T-helper 17 cell (primary cell): ENCODE measurements around the gene KAZN. TPM values are rescaled to one million over a fixed set of nuclear protein-coding genes. Genes with fewer than 3 reads are reported as not detected.

Source experiments
- ATAC-seq: fragments of 150-1000 bp; cut with Tn5 transposase; 2 replicates; pipeline ENCODE4 v1.10.0; 2021; ENCODE audit warnings: mild to moderate bottlenecking, moderate library complexity
- DNase-seq, 3 donors: peaks; one replicate each; pipeline versions ENCODE4 v3.0.0 to v3.0.0-alpha.2; 2020 to 2021
- H3K9me3 ChIP-seq: one replicate; pipeline ENCODE4 v1.7.0; 2013; ENCODE audit warnings: low read length, mild to moderate bottlenecking; ENCODE audit not compliant: control insufficient read depth, poor library complexity, severe bottlenecking
- H3K27ac Mint-ChIP-seq: one replicate; pipeline ENCODE4 v1.8.0; 2022; ENCODE audit warnings: mild to moderate bottlenecking, moderate library complexity, mixed read lengths
- H3K27me3 Mint-ChIP-seq: one replicate; pipeline ENCODE4 v1.8.0; 2022; ENCODE audit warnings: mixed read lengths
- H3K36me3 Mint-ChIP-seq: one replicate; pipeline ENCODE4 v1.8.0; 2022; ENCODE audit warnings: low read depth, mixed read lengths
- H3K4me1 Mint-ChIP-seq: one replicate; pipeline ENCODE4 v1.8.0; 2022; ENCODE audit warnings: mild to moderate bottlenecking, mixed read lengths
- H3K4me3 Mint-ChIP-seq: one replicate; pipeline ENCODE4 v1.8.0; 2022; ENCODE audit warnings: mild to moderate bottlenecking, moderate library complexity, mixed read lengths
- total RNA-seq, 4 donors: library from RNA in 2 of 4; stranded (reverse) in 2 of 4; gene quantifications; one replicate each; pipeline ENCODE4 v1.2.3 and lab custom pipeline; 2022 to 2026

Gene KAZN
- total RNA-seq, 2 donors from 2014 or later: 0.10 to 0.62 TPM

GRCh38 chr1:14997646-14998276 is 399.3 kb downstream of the KAZN start:
- H3K27ac Mint-ChIP-seq: no peak overlapping the region
- H3K4me3 Mint-ChIP-seq: no peak overlapping the region
- no peaks in the 10 kb centered on the region for H3K36me3 Mint-ChIP-seq
- H3K4me1 Mint-ChIP-seq: peaks cover 3% of the 10 kb centered on the region
- H3K9me3 ChIP-seq: no peaks in the 10 kb centered on the region
- DNase-seq (no peak), ATAC-seq (no peak)
- H3K27me3 Mint-ChIP-seq: peaks cover 7% of the 10 kb centered on the region

- no peaks in the 10 kb centered on the region for H3K9me3 ChIP-seq
- H3K36me3 Mint-ChIP-seq: no peaks in the 10 kb centered on the region
- DNase-seq (no peak), ATAC-seq (no peak)
- H3K4me1 Mint-ChIP-seq: peaks cover 3% of the 10 kb centered on the region
- peaks cover 7% of the 10 kb centered on the region for H3K27me3 Mint-ChIP-seq
- no peak overlapping the region for H3K27ac Mint-ChIP-seq
- H3K4me3 Mint-ChIP-seq: no peak overlapping the region
Measured at GRCh38 chr1:14999441-14999840, 401.0 kb downstream of the KAZN start.

GRCh38 chr1:15000030-15000429 is 401.5 kb downstream of the KAZN start:
- DNase-seq: no peak
- no peaks in the 10 kb centered on the region for H3K36me3 Mint-ChIP-seq
- H3K27ac Mint-ChIP-seq: no peak overlapping the region
- no peak for ATAC-seq
- no peak overlapping the region for H3K4me3 Mint-ChIP-seq
- H3K9me3 ChIP-seq: no peaks in the 10 kb centered on the region
- H3K4me1 Mint-ChIP-seq: peaks cover 3% of the 10 kb centered on the region
- peaks cover 7% of the 10 kb centered on the region for H3K27me3 Mint-ChIP-seq

- H3K36me3 Mint-ChIP-seq: no peaks in the 10 kb centered on the region
- ATAC-seq (no peak), DNase-seq (no peak)
- H3K4me1 Mint-ChIP-seq: peaks cover 3% of the 10 kb centered on the region
- no peak overlapping the region for H3K4me3 Mint-ChIP-seq
- H3K9me3 ChIP-seq: no peaks in the 10 kb centered on the region
- H3K27ac Mint-ChIP-seq: no peak overlapping the region
- H3K27me3 Mint-ChIP-seq: peaks cover 7% of the 10 kb centered on the region
Measured at GRCh38 chr1:15000671-15001070, 402.2 kb downstream of the KAZN start.

GRCh38 chr1:15001317-15001915 is 402.9 kb downstream of the KAZN start:
- ATAC-seq (no peak), DNase-seq (no peak)
- Mint-ChIP-seq H3K4me1 (peaks cover 3% of the 10 kb centered on the region), H3K4me3 (no peak overlapping the region), H3K27ac (no peak overlapping the region), H3K36me3 (no peaks in the 10 kb centered on the region), H3K27me3 (peaks cover 15% of the 10 kb centered on the region)
- H3K9me3 ChIP-seq: no peaks in the 10 kb centered on the region

GRCh38 chr1:15002325-15002724 is 403.8 kb downstream of the KAZN start:
- no peak overlapping the region for H3K27ac Mint-ChIP-seq
- no peaks in the 10 kb centered on the region for H3K9me3 ChIP-seq
- H3K4me3 Mint-ChIP-seq: no peak overlapping the region
- DNase-seq: no peak
- no peaks in the 10 kb centered on the region for H3K4me1 Mint-ChIP-seq
- no peaks in the 10 kb centered on the region for H3K36me3 Mint-ChIP-seq
- no peak for ATAC-seq
- H3K27me3 Mint-ChIP-seq: peaks cover 16% of the 10 kb centered on the region

DNA sequence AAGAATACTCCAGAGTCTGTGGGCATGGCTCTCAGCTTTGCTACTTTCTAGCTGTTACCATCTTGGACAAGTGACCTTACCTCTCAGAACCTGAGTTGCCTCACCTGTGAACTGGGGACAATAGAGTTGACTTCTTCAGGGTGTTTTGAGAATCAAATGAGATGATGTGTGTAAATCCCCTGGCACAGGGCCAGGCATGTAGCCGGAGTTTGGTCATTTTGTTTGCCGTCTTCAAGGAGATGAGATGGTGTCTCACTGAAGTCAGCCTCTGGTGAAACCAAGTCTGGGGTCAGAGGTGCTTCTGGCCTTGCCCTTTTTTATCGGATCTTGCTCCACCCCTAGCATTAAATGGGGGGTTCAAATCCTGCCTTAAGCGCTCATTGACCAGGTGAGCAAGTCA is 405.9 kb downstream of the KAZN start:
- H3K27ac Mint-ChIP-seq: no peak overlapping the region
- DNase-seq (no peak), ATAC-seq (no peak)
- no peaks in the 10 kb centered on the region for H3K9me3 ChIP-seq
- no peak overlapping the region for H3K4me3 Mint-ChIP-seq
- no peaks in the 10 kb centered on the region for H3K36me3 Mint-ChIP-seq
- peaks cover 23% of the 10 kb centered on the region for H3K27me3 Mint-ChIP-seq
- no peaks in the 10 kb centered on the region for H3K4me1 Mint-ChIP-seq

- ATAC-seq: no peak
- peaks cover 18% of the 10 kb centered on the region for H3K27me3 Mint-ChIP-seq
- no peak overlapping the region for H3K27ac Mint-ChIP-seq
- no peaks in the 10 kb centered on the region for H3K4me1 Mint-ChIP-seq
- no peak for DNase-seq
- no peak overlapping the region for H3K4me3 Mint-ChIP-seq
- no peaks in the 10 kb centered on the region for H3K36me3 Mint-ChIP-seq
- no peaks in the 10 kb centered on the region for H3K9me3 ChIP-seq
Measured at GRCh38 chr1:15005116-15005515, 406.6 kb downstream of the KAZN start.

DNA sequence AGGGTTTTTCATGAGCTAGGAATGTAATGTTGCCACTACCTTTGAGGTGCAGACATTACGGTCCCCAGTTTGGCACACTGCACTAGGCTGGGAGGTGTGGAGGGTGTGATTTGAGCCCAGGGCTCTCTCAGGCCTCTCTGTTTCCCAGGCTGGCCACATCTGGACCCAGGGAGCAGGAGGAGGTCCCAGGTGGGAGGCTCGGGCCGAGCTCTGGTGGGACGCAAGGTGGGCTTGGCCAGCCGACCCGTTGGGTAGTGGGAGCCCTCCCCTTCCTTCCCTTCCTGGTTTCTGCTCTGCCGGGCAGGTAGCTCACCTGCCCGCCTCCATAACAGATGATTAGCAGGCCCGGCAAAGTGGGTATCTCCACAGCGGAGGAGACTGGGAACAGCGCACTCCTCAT is 408.9 kb downstream of the KAZN start:
- H3K36me3 Mint-ChIP-seq: no peaks in the 10 kb centered on the region
- no peak overlapping the region for H3K27ac Mint-ChIP-seq
- H3K27me3 Mint-ChIP-seq: peaks cover 23% of the 10 kb centered on the region
- H3K4me3 Mint-ChIP-seq: no peak overlapping the region
- DNase-seq: no peak
- ATAC-seq: no peak
- no peaks in the 10 kb centered on the region for H3K9me3 ChIP-seq
- no peaks in the 10 kb centered on the region for H3K4me1 Mint-ChIP-seq

DNA sequence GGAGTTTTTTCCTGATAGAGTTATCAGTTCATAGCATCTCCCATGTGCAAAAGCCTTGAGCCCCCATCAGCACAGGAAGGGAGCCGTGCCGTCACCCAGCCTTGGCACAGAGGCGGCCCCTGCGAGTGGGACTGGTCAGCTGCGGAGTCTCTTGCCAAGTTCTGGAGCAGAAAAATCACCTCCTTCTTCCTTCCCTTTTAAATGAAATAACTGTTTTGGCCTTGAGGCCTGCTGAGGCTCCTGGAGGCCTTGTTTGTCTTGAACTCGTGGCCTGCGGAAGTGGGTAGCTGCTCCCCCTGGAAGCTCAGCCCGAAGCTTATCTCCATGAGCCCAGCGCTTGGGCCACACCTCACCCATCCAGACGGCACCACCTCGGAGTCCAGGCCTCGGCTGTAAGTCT is 409.4 kb downstream of the KAZN start:
- DNase-seq (no peak), ATAC-seq (no peak)
- no peak overlapping the region for H3K27ac Mint-ChIP-seq
- H3K27me3 Mint-ChIP-seq: peaks cover 26% of the 10 kb centered on the region
- no peaks in the 10 kb centered on the region for H3K4me1 Mint-ChIP-seq
- H3K36me3 Mint-ChIP-seq: no peaks in the 10 kb centered on the region
- H3K9me3 ChIP-seq: no peaks in the 10 kb centered on the region
- no peak overlapping the region for H3K4me3 Mint-ChIP-seq

- no peaks in the 10 kb centered on the region for H3K36me3 Mint-ChIP-seq
Measured at GRCh38 chr1:15008783-15009729, 410.6 kb downstream of the KAZN start.

DNA sequence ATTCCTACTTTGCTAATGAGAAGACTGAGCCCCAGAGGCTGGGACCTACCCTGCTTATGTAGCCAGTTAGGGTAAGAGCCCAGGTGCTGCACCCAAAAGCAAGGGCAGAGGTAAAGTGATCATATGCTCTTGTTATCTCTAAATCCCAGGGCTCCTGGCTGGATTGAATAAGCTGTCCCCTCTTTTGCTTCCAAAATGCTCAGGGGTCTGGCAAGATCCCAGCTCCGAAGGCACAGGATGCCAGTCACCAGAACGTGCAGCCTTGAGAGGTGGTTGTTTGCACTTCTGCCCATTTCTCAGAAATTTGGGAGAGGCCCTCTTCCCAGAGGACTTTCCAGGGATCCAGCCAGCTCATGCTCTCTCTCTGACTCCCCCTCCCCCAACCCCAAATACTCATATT is 412.7 kb downstream of the KAZN start:
- ATAC-seq (no peak), DNase-seq (no peak)
- Mint-ChIP-seq H3K4me3 (no peak overlapping the region), H3K4me1 (no peaks in the 10 kb centered on the region), H3K27ac (no peak overlapping the region), H3K36me3 (no peaks in the 10 kb centered on the region), H3K27me3 (peaks cover 28% of the 10 kb centered on the region)
- H3K9me3 ChIP-seq: no peaks in the 10 kb centered on the region

More at GRCh38 chr1:15008783-15009729, 410.6 kb downstream of the KAZN start:
- peaks cover 26% of the 10 kb centered on the region for H3K27me3 Mint-ChIP-seq
- H3K4me1 Mint-ChIP-seq: no peaks in the 10 kb centered on the region
- H3K4me3 Mint-ChIP-seq: no peak overlapping the region
- no peak overlapping the region for H3K27ac Mint-ChIP-seq
- no peaks in the 10 kb centered on the region for H3K9me3 ChIP-seq
- no peak for ATAC-seq
- no peak for DNase-seq

- H3K9me3 ChIP-seq: no peaks in the 10 kb centered on the region
- no peak overlapping the region for H3K27ac Mint-ChIP-seq
- no peak for DNase-seq
- H3K36me3 Mint-ChIP-seq: no peaks in the 10 kb centered on the region
- no peaks in the 10 kb centered on the region for H3K4me1 Mint-ChIP-seq
- no peak for ATAC-seq
- H3K27me3 Mint-ChIP-seq: peaks cover 24% of the 10 kb centered on the region
- no peak overlapping the region for H3K4me3 Mint-ChIP-seq
Measured at GRCh38 chr1:15011661-15012060, 413.2 kb downstream of the KAZN start.
